Fibroblast of the aortic adventitia (primary cell): Measurements from ENCODE around the gene DSG4. TPM values are rescaled to one million over a fixed set of nuclear protein-coding genes. Genes with fewer than 3 reads are reported as not detected.
"Not testable (repeated sequence)": the region's sequence is repeated elsewhere in the genome, so short reads cannot be mapped to it uniquely, and the experiment has no call there.

Experiments used
- DNase-seq: peaks from one replicate; pipeline ENCODE4 v3.0.0-alpha.2; 2010; ENCODE audit warnings: low read depth
- H3K4me3 ChIP-seq: 2 replicates; pipeline ENCODE4 v1.5.1; 2011; ENCODE audit warnings: low read depth, mild to moderate bottlenecking, control low read depth, low read length, moderate library complexity
- CTCF ChIP-seq: IDR thresholded peaks from 2 replicates; pipeline ENCODE4 v1.5.1; 2011; ENCODE audit warnings: mild to moderate bottlenecking, low read length, control low read depth, inconsistent platforms; ENCODE audit not compliant: insufficient read depth
- total RNA-seq: library from RNA; depleted of rRNA; stranded (reverse); fragments of >200 nt; gene quantifications from 2 replicates; pipeline ENCODE4 v1.2.3, GENCODE V29; 2012; ENCODE audit warnings: low replicate concordance

The DSG4 gene
- total RNA-seq = not detected in 2 replicates

GRCh38 chr18:31376477-31376876 is at the start of gene DSG4:
Gene DSG4 (plus strand): TSS chr18:31376777. CDS start chr18:31376912, 135 bp downstream.
- H3K4me3 ChIP-seq = no peak within 1 kb of the TSS
- no peak for TF ChIP-seq CTCF
- no peak for DNase-seq

- no peak for DNase-seq
- TF ChIP-seq CTCF = no peak
- no peak overlapping the region for H3K4me3 ChIP-seq
Measured at GRCh38 chr18:31329787-31330438, 46.7 kb upstream of the DSG4 start.

- H3K4me3 ChIP-seq = no peak overlapping the region
- no peak for DNase-seq
Measured at GRCh38 chr18:31343454-31343853, 33.1 kb upstream of the DSG4 start.

GRCh38 chr18:31353336-31353735 is 23.2 kb upstream of the DSG4 start:
- DNase-seq, H3K4me3 ChIP-seq: not testable (repeated sequence)

More at GRCh38 chr18:31343454-31343853, 33.1 kb upstream of the DSG4 start:
- TF ChIP-seq CTCF = no peak

GRCh38 chr18:31354990-31355389 is 21.6 kb upstream of the DSG4 start:
- no peak overlapping the region for H3K4me3 ChIP-seq
- no peak for DNase-seq
- TF ChIP-seq CTCF = no peak

- no peak for DNase-seq
- H3K4me3 ChIP-seq = no peak overlapping the region
- TF ChIP-seq CTCF = no peak
Measured at GRCh38 chr18:31356025-31356424, 20.6 kb upstream of the DSG4 start.

- TF ChIP-seq CTCF = no peak
- no peak for DNase-seq
- no peak overlapping the region for H3K4me3 ChIP-seq
Measured at GRCh38 chr18:31364190-31364589, 12.4 kb upstream of the DSG4 start.
